Measurements from ENCODE around the gene SLC16A7. TPM values are rescaled to one million over a fixed set of nuclear protein-coding genes. Genes with fewer than 3 reads are reported as not detected.

The SLC16A7 gene
- total RNA-seq, 1 donor from 2014 or later = 10.0 TPM

DNA sequence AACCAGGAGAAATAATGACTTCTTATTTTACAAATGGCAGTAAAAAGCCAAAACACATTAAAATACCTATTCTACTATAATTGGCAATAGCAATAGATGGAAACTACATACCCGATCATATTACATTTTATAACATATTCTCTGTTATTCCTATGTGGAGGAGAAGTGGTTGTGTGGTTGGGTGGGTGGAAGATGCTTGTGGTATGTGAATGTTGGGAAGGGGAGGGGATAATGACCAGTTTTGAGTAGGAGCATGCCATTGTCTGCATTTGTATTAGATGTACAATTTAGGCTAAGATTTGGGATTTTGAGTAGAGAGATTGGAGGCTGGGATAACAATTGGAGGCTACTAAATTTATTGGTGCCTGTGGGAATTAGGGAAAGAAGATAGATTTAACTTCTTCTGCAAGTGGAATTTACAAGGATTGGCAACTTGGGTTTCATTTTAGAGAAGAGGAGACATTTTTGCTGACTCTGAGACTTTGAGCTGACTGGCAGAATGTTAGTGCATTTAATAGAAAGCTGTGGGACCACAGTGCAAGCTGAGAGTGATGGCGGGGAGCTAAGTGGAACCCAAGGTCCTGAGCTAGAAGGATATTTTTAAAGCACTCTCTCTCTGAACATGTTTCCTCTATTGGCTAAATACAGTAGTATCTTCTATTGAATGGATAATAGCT is 65.2 kb downstream of the SLC16A7 start:
- DNase-seq (ENCODE audit: low read depth) (no peak), FAIRE-seq (no peak)
- Histone ChIP-seq H3K36me3 (ENCODE audit: control insufficient read depth, insufficient read depth, low read length) (no peaks in the 10 kb centered on the region), H3K27me3 (ENCODE audit: control insufficient read depth, insufficient read depth, low read length) (no peaks in the 10 kb centered on the region), H3K4me3 (ENCODE audit: low read depth, low read length) (no peak overlapping the region)
- TF ChIP-seq, protein P1, sequence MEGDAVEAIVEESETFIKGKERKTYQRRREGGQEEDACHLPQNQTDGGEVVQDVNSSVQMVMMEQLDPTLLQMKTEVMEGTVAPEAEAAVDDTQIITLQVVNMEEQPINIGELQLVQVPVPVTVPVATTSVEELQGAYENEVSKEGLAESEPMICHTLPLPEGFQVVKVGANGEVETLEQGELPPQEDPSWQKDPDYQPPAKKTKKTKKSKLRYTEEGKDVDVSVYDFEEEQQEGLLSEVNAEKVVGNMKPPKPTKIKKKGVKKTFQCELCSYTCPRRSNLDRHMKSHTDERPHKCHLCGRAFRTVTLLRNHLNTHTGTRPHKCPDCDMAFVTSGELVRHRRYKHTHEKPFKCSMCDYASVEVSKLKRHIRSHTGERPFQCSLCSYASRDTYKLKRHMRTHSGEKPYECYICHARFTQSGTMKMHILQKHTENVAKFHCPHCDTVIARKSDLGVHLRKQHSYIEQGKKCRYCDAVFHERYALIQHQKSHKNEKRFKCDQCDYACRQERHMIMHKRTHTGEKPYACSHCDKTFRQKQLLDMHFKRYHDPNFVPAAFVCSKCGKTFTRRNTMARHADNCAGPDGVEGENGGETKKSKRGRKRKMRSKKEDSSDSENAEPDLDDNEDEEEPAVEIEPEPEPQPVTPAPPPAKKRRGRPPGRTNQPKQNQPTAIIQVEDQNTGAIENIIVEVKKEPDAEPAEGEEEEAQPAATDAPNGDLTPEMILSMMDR (IDR thresholded peaks at IDR 0.05; ENCODE audit: insufficient read depth, low read length, severe bottlenecking) = no peak

- no peak for FAIRE-seq
- no peaks in the 10 kb centered on the region for H3K36me3 ChIP-seq (ENCODE audit: control insufficient read depth, insufficient read depth, low read length)
- no peak for DNase-seq (ENCODE audit: low read depth)
- TF ChIP-seq, protein P1 (IDR thresholded peaks at IDR 0.05; ENCODE audit: insufficient read depth, low read length, severe bottlenecking) = no peak
- H3K4me3 ChIP-seq (ENCODE audit: low read depth, low read length) = no peak overlapping the region
- H3K27me3 ChIP-seq (ENCODE audit: control insufficient read depth, insufficient read depth, low read length) = no peaks in the 10 kb centered on the region
These were observed 68.7 kb downstream of the SLC16A7 start for GRCh38 chr12:59664495-59664894.

DNA sequence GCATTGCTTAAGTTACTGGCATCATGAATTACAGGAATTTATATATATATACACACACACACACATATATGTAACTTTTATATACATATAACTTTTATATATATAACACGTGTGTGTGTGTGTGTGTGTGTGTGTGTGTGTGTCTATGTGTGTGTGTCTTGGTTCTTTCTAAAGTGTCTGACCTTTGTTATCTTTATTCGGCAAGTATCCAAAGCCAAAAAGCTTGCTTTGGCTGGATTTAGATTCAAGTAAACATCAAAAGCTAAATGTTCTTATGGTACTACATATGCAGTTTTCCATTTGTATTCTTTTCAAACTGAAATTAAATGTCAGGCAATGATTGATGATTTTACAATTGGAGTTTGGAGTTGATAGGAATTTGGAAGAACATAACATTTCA is 69.9 kb downstream of the SLC16A7 start:
- Histone ChIP-seq H3K27me3 (ENCODE audit: control insufficient read depth, insufficient read depth, low read length) (no peaks in the 10 kb centered on the region), H3K4me3 (ENCODE audit: low read depth, low read length) (no peak overlapping the region), H3K36me3 (ENCODE audit: control insufficient read depth, insufficient read depth, low read length) (no peaks in the 10 kb centered on the region)
- TF ChIP-seq, protein P1 (IDR thresholded peaks at IDR 0.05; ENCODE audit: insufficient read depth, low read length, severe bottlenecking) = no peak
- DNase-seq (ENCODE audit: low read depth) (no peak), FAIRE-seq (no peak)

DNA sequence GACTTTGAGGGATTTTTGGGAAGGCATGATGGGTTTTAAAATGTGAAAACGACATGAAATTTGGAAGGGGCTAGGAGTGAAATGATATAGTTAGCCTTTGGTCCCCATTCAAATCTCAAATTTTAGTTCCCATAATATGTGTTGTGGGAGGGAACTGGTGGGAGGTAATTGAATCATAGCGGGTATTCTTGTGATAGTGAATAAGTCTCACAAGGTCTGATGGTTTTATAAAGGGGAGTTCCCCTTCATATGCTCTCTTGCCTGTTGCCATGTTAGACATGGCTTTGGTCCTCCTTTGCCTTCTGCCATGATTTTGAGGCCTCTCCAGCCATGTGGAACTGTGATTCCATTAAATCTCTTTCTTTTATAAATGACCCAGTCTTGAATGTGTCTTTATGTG is 72.8 kb downstream of the SLC16A7 start:
- no peak for FAIRE-seq
- Histone ChIP-seq H3K27me3 (ENCODE audit: control insufficient read depth, insufficient read depth, low read length) (no peaks in the 10 kb centered on the region), H3K36me3 (ENCODE audit: control insufficient read depth, insufficient read depth, low read length) (no peaks in the 10 kb centered on the region), H3K4me3 (ENCODE audit: low read depth, low read length) (no peak overlapping the region)
- TF ChIP-seq, protein P1 (IDR thresholded peaks at IDR 0.05; ENCODE audit: insufficient read depth, low read length, severe bottlenecking) = no peak
- no peak for DNase-seq (ENCODE audit: low read depth)

GRCh38 chr12:59672273-59672672 is 76.4 kb downstream of the SLC16A7 start:
- no peak for DNase-seq (ENCODE audit: low read depth)
- TF ChIP-seq, protein P1 (IDR thresholded peaks at IDR 0.05; ENCODE audit: insufficient read depth, low read length, severe bottlenecking) = no peak
- FAIRE-seq = no peak
- H3K36me3 ChIP-seq (ENCODE audit: control insufficient read depth, insufficient read depth, low read length) = no peaks in the 10 kb centered on the region
- no peaks in the 10 kb centered on the region for H3K27me3 ChIP-seq (ENCODE audit: control insufficient read depth, insufficient read depth, low read length)
- H3K4me3 ChIP-seq (ENCODE audit: low read depth, low read length) = no peak overlapping the region

DNA sequence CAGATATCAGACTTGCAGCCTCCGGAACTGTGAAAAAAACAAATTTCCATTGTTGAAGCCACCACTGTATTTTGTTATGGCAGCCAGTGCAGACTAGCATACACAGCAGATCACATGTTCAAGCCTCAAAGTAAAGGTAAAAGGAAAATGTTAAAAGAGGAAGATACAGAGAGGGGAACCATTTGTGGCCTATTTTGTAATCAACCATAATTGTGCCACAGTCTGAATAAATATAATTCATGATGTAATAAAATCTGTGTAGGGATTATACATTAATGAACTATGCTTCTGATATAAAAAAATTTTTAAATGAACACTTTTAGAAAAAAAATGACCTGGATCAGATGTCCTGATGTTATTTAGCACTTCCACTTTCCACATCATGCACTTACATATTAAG is 79.6 kb downstream of the SLC16A7 start:
- Histone ChIP-seq H3K36me3 (ENCODE audit: control insufficient read depth, insufficient read depth, low read length) (no peaks in the 10 kb centered on the region), H3K27me3 (ENCODE audit: control insufficient read depth, insufficient read depth, low read length) (no peaks in the 10 kb centered on the region), H3K4me3 (ENCODE audit: low read depth, low read length) (no peak overlapping the region)
- FAIRE-seq = no peak
- TF ChIP-seq, protein P1 (IDR thresholded peaks at IDR 0.05; ENCODE audit: insufficient read depth, low read length, severe bottlenecking) = no peak
- no peak for DNase-seq (ENCODE audit: low read depth)

Measured in bronchial epithelial cell (primary cell).